ENCODE results near the gene AHRR. TPM values are rescaled to one million over a fixed set of nuclear protein-coding genes. Genes with fewer than 3 reads are reported as not detected.
"Not testable (repeated sequence)": the region's sequence is repeated elsewhere in the genome, so short reads cannot be mapped to it uniquely, and the experiment has no call there.

AHRR gene
- total RNA-seq, 2 donors from 2014 or later: 0.26 to 0.33 TPM

- Histone ChIP-seq H3K9me3 (no peaks in the 10 kb centered on the region), H3K27me3 (no peaks in the 10 kb centered on the region), H3K27ac (no peak overlapping the region), H3K4me1 (no peaks in the 10 kb centered on the region), H3K36me3 (replicated peaks in 1 of 2; ENCODE audit: insufficient read depth in 1 of 2, low read depth in 2 of 2) (no peaks in the 10 kb centered on the region), H3K4me3 (no peak overlapping the region)
- WGBS, 2 donors: 64 to 69% methylated on average over 6 of the region's 6 CpGs
- TF ChIP-seq CTCF (IDR thresholded peaks at IDR 0.05): no peak
- TF ChIP-seq POLR2A (IDR thresholded peaks at IDR 0.05): no peak
- intact Hi-C loops (cut with DNase I): no loop called here
- DNase-seq: no peak
- ATAC-seq: no peak
Observed at GRCh38 chr5:407051-407450, 85.5 kb downstream of the AHRR start.

GRCh38 chr5:407801-408268 lies 86.3 kb downstream of the AHRR start:
- Histone ChIP-seq H3K27me3 (no peaks in the 10 kb centered on the region), H3K27ac (no peak overlapping the region), H3K36me3 (replicated peaks in 1 of 2; ENCODE audit: insufficient read depth in 1 of 2, low read depth in 2 of 2) (no peaks in the 10 kb centered on the region), H3K9me3 (no peaks in the 10 kb centered on the region), H3K4me1 (no peaks in the 10 kb centered on the region), H3K4me3 (no peak overlapping the region)
- DNase-seq (no peak), ATAC-seq (no peak)
- no peak for TF ChIP-seq CTCF (IDR thresholded peaks at IDR 0.05)
- TF ChIP-seq POLR2A (IDR thresholded peaks at IDR 0.05): no peak
- WGBS, 2 donors: 70 to 77% methylated on average over 6 to 8 of the region's 8 CpGs
- intact Hi-C loops (cut with DNase I): no loop called here

- Histone ChIP-seq H3K27me3 (peaks cover 0 to 8% of the 10 kb centered on the region in 2 donors), H3K9me3 (no peaks in the 10 kb centered on the region), H3K36me3 (replicated peaks in 1 of 2; ENCODE audit: insufficient read depth in 1 of 2, low read depth in 2 of 2) (no peaks in the 10 kb centered on the region), H3K4me1 (no peaks in the 10 kb centered on the region), H3K27ac (no peak overlapping the region), H3K4me3 (no peak overlapping the region)
- intact Hi-C loops (cut with DNase I): no loop called here
- ATAC-seq (no peak), DNase-seq (no peak)
- 61 to 64% methylated on average over 2 of the region's 2 CpGs for WGBS, 2 donors
- TF ChIP-seq POLR2A (IDR thresholded peaks at IDR 0.05) (no peak), CTCF (IDR thresholded peaks at IDR 0.05) (no peak)
Observed at GRCh38 chr5:410911-411517, 89.5 kb downstream of the AHRR start.

- Histone ChIP-seq H3K36me3 (replicated peaks in 1 of 2; ENCODE audit: insufficient read depth in 1 of 2, low read depth in 2 of 2) (no peaks in the 10 kb centered on the region), H3K4me3 (no peak overlapping the region), H3K9me3 (no peaks in the 10 kb centered on the region), H3K27ac (no peak overlapping the region), H3K4me1 (no peaks in the 10 kb centered on the region), H3K27me3 (peaks cover 0 to 8% of the 10 kb centered on the region in 2 donors)
- intact Hi-C loops (cut with DNase I): no loop called here
- ATAC-seq: no peak
- TF ChIP-seq POLR2A (IDR thresholded peaks at IDR 0.05) (no peak), CTCF (IDR thresholded peaks at IDR 0.05) (no peak)
- peak in 1 of 4 donors; percentile 1 for DNase-seq
- 53 to 57% methylated on average over 12 to 13 of the region's 13 CpGs for WGBS, 2 donors
Observed at GRCh38 chr5:411728-412127, 90.2 kb downstream of the AHRR start.

- peak in 1 of 4 donors; percentile 57 for DNase-seq
- ATAC-seq; H3K27me3 ChIP-seq; H3K36me3 ChIP-seq (replicated peaks in 1 of 2; ENCODE audit: insufficient read depth in 1 of 2, low read depth in 2 of 2); H3K4me1 ChIP-seq; intact Hi-C loops (cut with DNase I); H3K4me3 ChIP-seq; H3K9me3 ChIP-seq: not testable (repeated sequence)
- 76 to 80% methylated on average over 15 to 34 of the region's 42 CpGs for WGBS, 2 donors
- H3K27ac ChIP-seq: peak overlapping the region in 1 of 4 donors; percentile 41
Observed at GRCh38 chr5:414991-415927, 93.7 kb downstream of the AHRR start.
